ENCODE data around the gene DCAF7. TPM values are rescaled to one million over a fixed set of nuclear protein-coding genes. Genes with fewer than 3 reads are reported as not detected.

Gene DCAF7
- total and polyA plus RNA-seq, 2 of the 4 experiments (the other 2 are of a cell fraction), result 40.9 to 52.8 TPM

- ATAC-seq (ENCODE audit: low read depth), result no peak
Observed at GRCh38 chr17:63526861-63527260, 23.4 kb upstream of the DCAF7 start.

More at GRCh38 chr17:63526861-63527260, 23.4 kb upstream of the DCAF7 start:
- no peak overlapping the region for H2AFZ ChIP-seq (replicated peaks; ENCODE audit: low read length, poor library complexity)
- no peak overlapping the region for H2AK9ac ChIP-seq (replicated peaks; ENCODE audit: low read depth, low read length, poor library complexity)
- no peak overlapping the region for H3K4me3 ChIP-seq (ENCODE audit: insufficient read depth, low read depth, low read length)
- peaks cover 5% of the 10 kb centered on the region; the same call in 1 of the 2 replicates for H4K20me1 ChIP-seq (ENCODE audit: insufficient read depth, low read length)
- no peaks in the 10 kb centered on the region for H3K9me1 ChIP-seq (ENCODE audit: insufficient read depth, low read length)
- H2BK20ac ChIP-seq (ENCODE audit: low read depth, low read length), result no peak overlapping the region
- H3K4me1 ChIP-seq (ENCODE audit: control insufficient read depth, insufficient read depth, low read length), result 0 out of 2 replicates have a peak, but pooled peaks cover 1% of the 10 kb centered on the region
- no peak overlapping the region for H2BK120ac ChIP-seq (ENCODE audit: low read depth, low read length)
- no peak overlapping the region for H3K27ac ChIP-seq (ENCODE audit: insufficient read depth, low read length)
- H3K36me3 ChIP-seq (ENCODE audit: control insufficient read depth, insufficient read depth, low read length), result no peaks in the 10 kb centered on the region
- H2BK5ac ChIP-seq (ENCODE audit: low read depth, low read length, poor library complexity, severe bottlenecking), result no peak overlapping the region
- CTCF ChIA-PET, result interaction anchor here (0.6 kb wide), 1 partner anchor 109 kb away, joined by 3 read pairs; no protein-coding TSS in a partner anchor
- H3K4me2 ChIP-seq (ENCODE audit: low read depth, low read length), result no peak overlapping the region
- dilution Hi-C loops (cut with HindIII; ENCODE audit: low sequenced_read_pairs, unreplicated experiment) (no loop called here), in situ Hi-C loops (cut with MboI; ENCODE audit: low sequenced_read_pairs) (no loop called here), intact Hi-C loops (cut with micrococcal nuclease) (no loop called here)
- H4K5ac ChIP-seq (ENCODE audit: low read depth, low read length), result no peak overlapping the region
- no peaks in the 10 kb centered on the region for H3K9me3 ChIP-seq (ENCODE audit: control insufficient read depth, insufficient read depth, low read length)
- H3K27me3 ChIP-seq (ENCODE audit: control insufficient read depth, insufficient read depth, low read length), result peaks cover 45% of the 10 kb centered on the region
- no peak overlapping the region for H2AK5ac ChIP-seq (ENCODE audit: low read depth, low read length)
- TF ChIP-seq NFE2L2 (IDR thresholded peaks at IDR 0.05; ENCODE audit: low read depth, low read length), result no peak
- no peak for TF ChIP-seq FOS (IDR thresholded peaks at IDR 0.05; ENCODE audit: low read depth, low read length)
- no peak for TF ChIP-seq SMC3 (IDR thresholded peaks at IDR 0.05; ENCODE audit: low read depth, low read length)
- TF ChIP-seq CTCF (conservative IDR thresholded peaks at IDR 0.05; ENCODE audit: low read depth, low read length), result no peak
- no peak for TF ChIP-seq RFX5 (IDR thresholded peaks at IDR 0.05; ENCODE audit: low read depth, low read length)
- no peak overlapping the region for H3K56ac ChIP-seq (ENCODE audit: extremely low read depth, insufficient read depth, low read length)
- no peaks in the 10 kb centered on the region for H3K79me1 ChIP-seq (ENCODE audit: low read depth in 1 of 2, low read length in 2 of 2)
- no peak overlapping the region for H4K91ac ChIP-seq (ENCODE audit: insufficient read depth, low read depth, low read length)
- no peak overlapping the region for H3K18ac ChIP-seq (ENCODE audit: low read depth, low read length)
- H3K23ac ChIP-seq (ENCODE audit: low read depth, low read length), result no peak overlapping the region
- no peak overlapping the region for H3K14ac ChIP-seq (replicated peaks; ENCODE audit: low read depth, low read length)
- no peak overlapping the region for H3K9ac ChIP-seq (ENCODE audit: low read depth, low read length)
- H3K4ac ChIP-seq (ENCODE audit: low read depth, low read length), result no peak overlapping the region
- DNase-seq, result no peak
- POLR2A ChIA-PET (ENCODE audit: unreplicated experiment), result no interaction called here
- WGBS, 2 experiments (ENCODE audit: extremely low coverage in 2 of 2, insufficient read length in 1 of 2), result no CpG with 5 or more reads among the region's 5 CpGs
- H4K8ac ChIP-seq (ENCODE audit: low read depth in 2 of 2, low read length in 2 of 2), result no peak overlapping the region
- no TSS peak for BruUV-seq (replicated peaks)
- H2BK15ac ChIP-seq (ENCODE audit: low read depth, low read length), result no peak overlapping the region

All from IMR-90 (cell line).